CD4-positive, alpha-beta T cell treated with Interleukin-6 at 100 ng/mL for 8 hours (primary cell): ENCODE data around the gene C2CD4B.
A peak's percentile ranks its signal among the peaks of the same experiment; 100 is the strongest.

ENCODE experiments used
- DNase-seq: peaks from one replicate; pipeline ENCODE4 v3.0.0-alpha.2; 2020; ENCODE audit warnings: mixed read lengths, low spot score

Gene C2CD4B

DNA sequence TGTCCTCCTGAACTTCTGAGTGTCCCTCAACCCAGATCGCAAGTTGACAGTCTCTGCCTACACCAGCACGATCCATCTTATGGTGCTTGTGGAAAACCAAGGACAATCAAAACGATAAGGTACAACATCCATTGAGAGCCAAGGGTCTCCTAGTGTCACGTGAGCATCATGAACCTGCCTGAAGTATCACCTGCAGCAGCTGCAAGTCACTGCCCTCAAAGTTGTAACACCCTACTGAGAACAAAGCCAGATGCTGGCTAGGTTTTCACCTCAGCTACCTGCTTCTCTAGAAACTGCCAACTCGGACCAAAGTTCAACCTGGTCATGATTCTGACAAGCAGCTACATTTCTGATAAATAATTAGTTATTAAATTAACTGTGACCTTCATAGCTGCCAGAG, 17.5 kb downstream of the C2CD4B start:
- DNase-seq = no peak

GRCh38 chr15:62147149-62147548, 17.9 kb downstream of the C2CD4B start:
- DNase-seq = no peak

- DNase-seq = no peak
These were observed 19.9 kb downstream of the C2CD4B start for GRCh38 chr15:62145015-62145735.

GRCh38 chr15:62142736-62143135, 22.3 kb downstream of the C2CD4B start:
- DNase-seq = no peak

GRCh38 chr15:62141643-62142588, 23.2 kb downstream of the C2CD4B start:
- DNase-seq = no peak

DNA sequence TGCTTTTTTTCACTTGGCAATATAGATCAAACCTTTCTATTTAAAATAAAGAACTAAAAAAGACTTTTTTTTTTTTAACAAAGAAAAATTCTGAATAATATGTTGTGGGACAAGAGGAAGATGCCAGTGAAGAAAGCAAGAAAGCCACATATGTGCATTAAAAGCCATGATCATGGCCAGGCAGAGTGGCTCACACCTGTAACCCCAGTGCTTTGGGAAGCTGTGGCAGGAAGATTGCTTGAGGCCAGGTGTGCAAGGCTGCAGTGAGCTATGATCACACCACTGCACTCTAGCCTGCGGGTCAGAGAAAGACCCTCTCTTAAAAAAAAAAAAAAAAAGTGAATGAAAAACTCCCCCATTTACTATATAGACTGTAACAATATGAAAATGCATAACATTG, 23.9 kb downstream of the C2CD4B start:
- no peak for DNase-seq

- DNase-seq = no peak
These were observed 27.0 kb downstream of the C2CD4B start for GRCh38 chr15:62138124-62138523.

- DNase-seq = no peak
These were observed 27.9 kb downstream of the C2CD4B start for GRCh38 chr15:62136911-62137865.

GRCh38 chr15:62135532-62136134, 29.5 kb downstream of the C2CD4B start:
- DNase-seq = no peak

- DNase-seq = no peak
These were observed 31.9 kb downstream of the C2CD4B start for GRCh38 chr15:62133141-62133540.

- DNase-seq = peak; percentile 28
These were observed 36.2 kb downstream of the C2CD4B start for GRCh38 chr15:62128916-62129315.

GRCh38 chr15:62126364-62126763, 38.7 kb downstream of the C2CD4B start:
- DNase-seq = no peak

DNA sequence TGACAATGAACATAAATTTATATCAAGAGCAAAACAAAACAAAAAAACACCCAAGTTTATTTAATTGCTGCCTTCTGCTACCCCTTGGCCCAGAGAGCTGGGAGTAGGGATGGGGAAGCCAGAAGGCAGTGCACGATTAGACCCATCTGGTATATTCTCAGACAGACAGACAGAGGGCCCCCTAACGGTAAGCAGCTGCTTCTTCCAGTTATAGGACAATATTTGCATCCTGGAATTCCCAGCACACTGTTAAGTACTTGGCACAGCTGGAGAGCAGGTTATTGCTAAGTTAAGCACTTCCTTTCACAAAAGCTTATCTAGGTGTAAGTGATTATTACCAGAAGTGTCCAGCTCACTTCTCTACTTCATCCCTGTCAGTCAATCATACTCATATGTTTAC, 39.3 kb downstream of the C2CD4B start:
- DNase-seq = no peak

GRCh38 chr15:62124973-62125303, 40.1 kb downstream of the C2CD4B start:
- DNase-seq = no peak

GRCh38 chr15:62124176-62124972, 40.7 kb downstream of the C2CD4B start:
- DNase-seq = peak; percentile 19

DNA sequence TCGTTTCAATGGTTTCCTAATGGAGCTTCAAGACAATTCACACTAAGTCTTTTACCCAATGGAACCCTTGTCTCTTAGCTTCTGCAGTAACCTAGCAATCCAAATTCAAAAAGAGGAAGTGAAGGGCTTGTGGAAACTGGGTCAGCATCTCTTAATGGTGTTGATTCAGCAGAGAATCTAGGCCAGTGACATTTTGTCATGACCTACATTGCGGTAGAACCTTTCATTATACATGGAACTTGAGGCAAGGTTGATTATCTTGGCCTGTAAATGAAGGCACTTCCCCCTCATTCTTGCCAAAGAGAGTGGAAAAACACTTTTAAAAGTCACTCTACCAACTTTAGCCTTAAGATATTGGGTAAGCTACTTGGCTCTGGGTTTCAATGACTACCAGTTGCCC, 42.8 kb downstream of the C2CD4B start:
- DNase-seq = peak; percentile 38

GRCh38 chr15:62121273-62122015, 43.6 kb downstream of the C2CD4B start:
- no peak for DNase-seq

GRCh38 chr15:62120776-62121175, 44.3 kb downstream of the C2CD4B start:
- DNase-seq = no peak

DNA sequence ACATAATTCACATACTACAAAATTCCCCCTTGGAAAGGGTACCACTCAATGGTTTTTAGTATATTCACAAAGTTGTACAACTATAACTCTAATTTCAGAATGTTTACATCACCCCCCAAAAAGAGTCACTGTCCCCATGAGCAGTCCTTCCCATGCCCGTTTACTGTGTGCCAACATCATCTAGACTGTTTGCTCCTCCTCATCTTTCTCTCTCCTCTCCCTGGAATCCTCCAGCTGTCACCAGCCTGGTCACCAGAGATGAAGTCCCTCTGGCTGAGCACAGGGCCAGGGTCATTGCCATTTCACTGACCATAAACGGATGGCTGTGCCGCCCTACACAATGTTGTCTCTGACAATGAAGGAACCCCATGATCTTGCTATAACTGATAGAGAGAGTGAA, 45.2 kb downstream of the C2CD4B start:
- DNase-seq = no peak

GRCh38 chr15:62119227-62119864, 45.7 kb downstream of the C2CD4B start:
- DNase-seq = peak; percentile 47
